Trophoblast cell (in vitro differentiated cells and primary cell): ENCODE data around the gene COPZ2.
"Not testable (repeated sequence)": the region's sequence is repeated elsewhere in the genome, so short reads cannot be mapped to it uniquely, and the experiment has no call there.

Experiments
- DNase-seq, 2 donors: peaks; one replicate each; pipeline ENCODE4 v3.0.0-alpha.2; 2016
- H2AFZ ChIP-seq: 2 replicates; pipeline ENCODE4 v1.6.1; 2013; ENCODE audit warnings: low read length, moderate library complexity, mild to moderate bottlenecking; ENCODE audit not compliant: insufficient read depth, poor library complexity
- H2AK5ac ChIP-seq: 2 replicates; pipeline ENCODE4 v1.6.1; 2013; ENCODE audit warnings: mild to moderate bottlenecking, low read length
- H2BK120ac ChIP-seq: 2 replicates; pipeline ENCODE4 v1.6.1; 2013; ENCODE audit warnings: low read length, mild to moderate bottlenecking, moderate library complexity; ENCODE audit not compliant: insufficient read depth, poor library complexity
- H2BK12ac ChIP-seq: 2 replicates; pipeline ENCODE4 v1.6.1; 2013; ENCODE audit warnings: mild to moderate bottlenecking, low read length, moderate library complexity
- H2BK5ac ChIP-seq: 2 replicates; pipeline ENCODE4 v1.6.1; 2013; ENCODE audit warnings: low read length, low read depth, moderate library complexity, mild to moderate bottlenecking; ENCODE audit not compliant: poor library complexity
- H3K14ac ChIP-seq: 2 replicates; pipeline ENCODE4 v1.6.1; 2013; ENCODE audit warnings: mild to moderate bottlenecking, low read length
- H3K18ac ChIP-seq: 2 replicates; pipeline ENCODE4 v1.6.1; 2013; ENCODE audit warnings: mild to moderate bottlenecking, low read length
- H3K23ac ChIP-seq: 2 replicates; pipeline ENCODE4 v1.6.1; 2013; ENCODE audit warnings: low read length
- H3K27ac ChIP-seq: 2 replicates; pipeline ENCODE4 v1.5.1; 2013; ENCODE audit warnings: low read depth, mild to moderate bottlenecking, inconsistent platforms, low read length, moderate library complexity
- H3K27me3 ChIP-seq: 2 replicates; pipeline ENCODE4 v1.6.1; 2013; ENCODE audit warnings: inconsistent platforms, mild to moderate bottlenecking, low read length, moderate library complexity; ENCODE audit not compliant: insufficient read depth
- H3K36me3 ChIP-seq, 2 experiments: 1 replicate in 1 of 2; 2 replicates in 1 of 2; pipeline ENCODE4 v1.6.1; 2013; ENCODE audit warnings: low read length in 2 of 2, mild to moderate bottlenecking in 2 of 2, moderate library complexity in 1 of 2; ENCODE audit not compliant: insufficient read depth in 2 of 2, control insufficient read depth in 1 of 2
- H3K4ac ChIP-seq: 2 replicates; pipeline ENCODE4 v1.6.1; 2013; ENCODE audit warnings: low read depth, mild to moderate bottlenecking, low read length, moderate library complexity
- H3K4me1 ChIP-seq, 2 experiments: 1 replicate in 1 of 2; 2 replicates in 1 of 2; pipeline ENCODE4 v1.6.1; 2013; ENCODE audit warnings: low read length in 2 of 2, mild to moderate bottlenecking in 2 of 2, moderate library complexity in 1 of 2; ENCODE audit not compliant: insufficient read depth in 2 of 2, control insufficient read depth in 1 of 2
- H3K4me2 ChIP-seq: 2 replicates; pipeline ENCODE4 v1.6.1; 2013; ENCODE audit warnings: inconsistent platforms, mild to moderate bottlenecking, low read length, moderate library complexity
- H3K4me3 ChIP-seq: 2 replicates; pipeline ENCODE4 v1.5.1; 2013; ENCODE audit warnings: mild to moderate bottlenecking, low read depth, low read length, inconsistent platforms
- H3K79me1 ChIP-seq: one replicate; pipeline ENCODE4 v1.6.1; 2013; ENCODE audit warnings: low read length
- H3K79me2 ChIP-seq: 2 replicates; pipeline ENCODE4 v1.6.1; 2013; ENCODE audit warnings: low read length, mild to moderate bottlenecking; ENCODE audit not compliant: control insufficient read depth, insufficient read depth, poor library complexity
- H3K9ac ChIP-seq: 2 replicates; pipeline ENCODE4 v1.6.1; 2013; ENCODE audit warnings: mild to moderate bottlenecking, low read length
- H3K9me3 ChIP-seq: 2 replicates; pipeline ENCODE4 v1.6.1; 2013; ENCODE audit warnings: low read depth, mild to moderate bottlenecking, control low read depth, inconsistent platforms, low read length; ENCODE audit not compliant: insufficient read depth
- H4K12ac ChIP-seq: 2 replicates; pipeline ENCODE4 v1.6.1; 2013; ENCODE audit warnings: low read depth, mild to moderate bottlenecking, low read length, moderate library complexity
- H4K8ac ChIP-seq: 2 replicates; pipeline ENCODE4 v1.6.1; 2013; ENCODE audit warnings: low read depth, mild to moderate bottlenecking, low read length, moderate library complexity
- H4K91ac ChIP-seq: one replicate; pipeline ENCODE4 v1.6.1; 2013; ENCODE audit warnings: low read depth, mild to moderate bottlenecking, low read length, moderate library complexity
- WGBS: extraction: QIAGEN DNeasy Blood & Tissue Kit; methylation state at CpG from one replicate; pipeline ENCODE4 v1.1.7; 2013; ENCODE audit warnings: missing lambda C conversion rate; ENCODE audit not compliant: insufficient read length, insufficient coverage; ENCODE audit errors: extremely low coverage; 5-methylcytosine and 5-hydroxymethylcytosine counted together

Gene COPZ2

DNA sequence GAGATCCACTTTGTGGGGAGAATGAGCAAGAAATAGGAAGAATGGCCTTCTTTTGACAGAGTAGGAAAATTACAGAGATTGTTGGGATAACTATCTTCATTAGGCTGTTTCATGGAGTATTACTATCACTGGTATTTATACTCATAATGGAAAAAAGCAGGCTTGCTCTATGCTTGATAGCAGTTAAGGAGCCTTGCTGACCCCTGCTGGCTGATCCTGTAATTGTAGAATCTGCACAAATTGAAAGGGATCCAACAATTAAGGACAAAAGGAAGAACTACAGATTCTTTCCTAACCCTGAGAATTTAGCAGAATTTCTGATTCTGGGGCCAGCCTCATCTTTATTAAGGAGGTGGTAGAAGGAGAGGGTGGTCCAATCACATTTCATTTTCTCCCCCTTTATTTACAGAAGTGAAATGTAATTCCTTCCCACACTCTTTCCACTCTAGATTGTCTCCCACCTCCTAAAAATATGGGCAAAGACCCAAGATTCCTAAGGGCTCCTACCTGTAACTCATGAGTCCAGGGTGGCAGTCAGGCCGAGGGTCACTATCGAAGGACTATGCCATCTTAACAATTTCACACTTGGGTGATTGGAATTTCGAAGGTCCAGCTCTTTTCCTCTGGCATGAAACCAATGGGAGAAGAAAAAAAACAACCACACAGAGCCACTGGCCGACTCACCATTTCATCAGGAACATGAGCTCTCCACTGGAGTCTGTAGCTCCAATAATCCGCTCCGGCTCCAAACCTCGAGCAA lies 36.9 kb upstream of the COPZ2 start:
- H4K91ac ChIP-seq = no peak overlapping the region
- no peak overlapping the region for H2AK5ac ChIP-seq
- peaks cover 28 to 46% of the 10 kb centered on the region in 2 experiments for H3K36me3 ChIP-seq
- H3K79me1 ChIP-seq = no peaks in the 10 kb centered on the region
- H3K4me3 ChIP-seq = no peak overlapping the region
- no peak overlapping the region for H2BK12ac ChIP-seq
- H3K4ac ChIP-seq = no peak overlapping the region
- H3K23ac ChIP-seq = no peak overlapping the region
- H3K9me3 ChIP-seq = no peaks in the 10 kb centered on the region
- no peak overlapping the region for H3K4me2 ChIP-seq
- H3K4me1 ChIP-seq = no peaks in the 10 kb centered on the region
- H3K27ac ChIP-seq = no peak overlapping the region
- no peaks in the 10 kb centered on the region for H3K27me3 ChIP-seq
- H2BK5ac ChIP-seq = no peak overlapping the region
- no peak overlapping the region for H3K9ac ChIP-seq
- DNase-seq = peak; percentile 76 to 91
- no peak overlapping the region for H4K8ac ChIP-seq
- no CpG with 5 or more reads among the region's 7 CpGs for WGBS
- no peak overlapping the region for H2BK120ac ChIP-seq
- H3K14ac ChIP-seq = no peak overlapping the region
- H4K12ac ChIP-seq = no peak overlapping the region
- H3K18ac ChIP-seq = no peak overlapping the region
- H2AFZ ChIP-seq = no peak overlapping the region
- H3K79me2 ChIP-seq = peaks cover 2% of the 10 kb centered on the region

DNA sequence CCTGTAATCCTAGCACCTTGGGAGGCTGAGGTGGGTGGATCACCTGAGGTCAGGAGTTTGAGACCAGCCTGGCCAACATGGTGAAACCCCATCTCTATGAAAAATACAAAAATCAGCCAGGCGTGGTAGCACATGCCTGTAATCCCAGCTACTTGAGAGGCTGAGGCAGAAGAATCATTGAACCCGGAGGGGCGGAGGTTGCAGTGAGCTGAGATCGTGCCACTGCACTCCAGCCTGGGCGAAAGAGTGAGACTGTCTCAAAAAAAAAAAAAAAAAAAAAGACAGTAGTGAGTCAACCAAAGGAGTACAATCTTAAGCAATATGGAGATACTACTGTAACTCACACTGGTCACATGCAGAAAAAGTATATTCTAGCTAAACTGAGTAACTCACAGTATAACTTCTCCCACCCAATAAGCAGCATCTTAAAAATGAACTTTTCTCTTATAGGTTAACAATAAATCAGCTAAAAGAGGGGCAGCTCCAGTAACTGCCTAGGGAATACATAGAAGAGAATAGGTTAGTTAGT lies 36.0 kb upstream of the COPZ2 start:
- not testable (repeated sequence) for H2AK5ac ChIP-seq, DNase-seq, H3K4ac ChIP-seq, H3K27me3 ChIP-seq, H3K4me1 ChIP-seq, H3K4me2 ChIP-seq, H3K79me2 ChIP-seq, H3K23ac ChIP-seq, H3K14ac ChIP-seq, H4K12ac ChIP-seq, H2BK5ac ChIP-seq, H3K9ac ChIP-seq, H3K79me1 ChIP-seq, H3K4me3 ChIP-seq, H2AFZ ChIP-seq, H4K8ac ChIP-seq, H3K9me3 ChIP-seq, H3K27ac ChIP-seq, H3K18ac ChIP-seq, H2BK120ac ChIP-seq, H2BK12ac ChIP-seq, H4K91ac ChIP-seq
- peaks cover 32 to 48% of the 10 kb centered on the region in 2 experiments for H3K36me3 ChIP-seq
- WGBS = no CpG with 5 or more reads among the region's 5 CpGs

- peaks cover 35 to 51% of the 10 kb centered on the region in 2 experiments for H3K36me3 ChIP-seq
- not testable (repeated sequence) for H3K14ac ChIP-seq, H3K79me2 ChIP-seq, H3K9me3 ChIP-seq, H3K4me3 ChIP-seq, H4K12ac ChIP-seq, H2BK12ac ChIP-seq, H3K18ac ChIP-seq, H3K4me1 ChIP-seq, H3K27me3 ChIP-seq, H4K91ac ChIP-seq, H3K9ac ChIP-seq, H3K4me2 ChIP-seq, H3K4ac ChIP-seq, DNase-seq, H4K8ac ChIP-seq, H2BK5ac ChIP-seq, H2AK5ac ChIP-seq, H3K79me1 ChIP-seq, H2AFZ ChIP-seq, H3K23ac ChIP-seq, H2BK120ac ChIP-seq, H3K27ac ChIP-seq
- no CpG with 5 or more reads among the region's 9 CpGs for WGBS
These were observed 35.2 kb upstream of the COPZ2 start for GRCh38 chr17:48072811-48073210.

DNA sequence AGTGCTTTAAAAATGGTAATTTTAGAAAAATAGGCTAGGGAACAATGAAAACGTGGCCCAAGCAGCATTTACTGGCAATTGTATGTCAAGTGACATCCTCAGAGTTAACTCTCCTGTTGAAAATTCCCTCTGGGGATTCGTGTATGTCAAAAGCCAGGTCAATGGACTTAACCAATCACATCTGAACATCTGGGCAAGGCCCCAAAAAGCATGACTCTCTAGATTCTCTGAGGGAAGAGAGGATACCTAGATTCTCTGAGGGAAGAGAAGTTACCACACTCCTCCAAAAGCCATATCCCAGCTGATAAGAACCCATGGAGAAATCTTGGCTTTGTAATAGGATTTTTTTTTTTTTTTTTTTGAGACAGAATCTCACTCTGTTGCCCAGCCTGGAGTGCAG lies 34.1 kb upstream of the COPZ2 start:
- Histone ChIP-seq H2BK5ac (no peak overlapping the region), H3K4ac (no peak overlapping the region), H4K8ac (no peak overlapping the region), H3K79me1 (no peaks in the 10 kb centered on the region), H4K91ac (no peak overlapping the region), H3K79me2 (no peaks in the 10 kb centered on the region), H3K27ac (no peak overlapping the region), H3K4me2 (no peak overlapping the region), H3K36me3 (peaks cover 37 to 49% of the 10 kb centered on the region in 2 experiments), H3K9me3 (no peaks in the 10 kb centered on the region), H2BK12ac (no peak overlapping the region), H3K18ac (no peak overlapping the region), H2AFZ (no peak overlapping the region), H3K14ac (no peak overlapping the region), H2BK120ac (no peak overlapping the region), H3K9ac (no peak overlapping the region), H2AK5ac (no peak overlapping the region), H3K23ac (no peak overlapping the region), H3K4me1 (no peaks in the 10 kb centered on the region), H3K4me3 (no peak overlapping the region), H4K12ac (no peak overlapping the region), H3K27me3 (no peaks in the 10 kb centered on the region)
- no peak for DNase-seq
- WGBS = no CpG with 5 or more reads among the region's 2 CpGs
